Neuron (in vitro differentiated cells): ENCODE data around the gene MED16.

Source experiments
- H2AFZ ChIP-seq: one replicate; pipeline ENCODE4 v1.6.1; 2013; ENCODE audit warnings: low read depth, mild to moderate bottlenecking, inconsistent platforms, low read length, moderate library complexity
- H3K27me3 ChIP-seq: one replicate; pipeline ENCODE4 v1.6.1; 2013; ENCODE audit warnings: low read length; ENCODE audit not compliant: insufficient read depth
- H3K36me3 ChIP-seq: one replicate; pipeline ENCODE4 v1.6.1; 2013; ENCODE audit warnings: low read length; ENCODE audit not compliant: insufficient read depth
- H3K4me1 ChIP-seq: one replicate; pipeline ENCODE4 v1.6.1; 2013; ENCODE audit warnings: low read length; ENCODE audit not compliant: insufficient read depth
- H3K4me3 ChIP-seq: 2 replicates; pipeline ENCODE4 v1.5.1; 2013; ENCODE audit warnings: mild to moderate bottlenecking, low read length, moderate library complexity
- H3K9me3 ChIP-seq: one replicate; pipeline ENCODE4 v1.6.1; 2013; ENCODE audit warnings: low read length

Gene MED16

GRCh38 chr19:912181-913079 lies 19.4 kb upstream of the MED16 start:
- Histone ChIP-seq H3K9me3 (peaks cover 3% of the 10 kb centered on the region), H3K36me3 (no peaks in the 10 kb centered on the region), H3K4me3 (peak overlapping the region; percentile 96), H3K27me3 (no peaks in the 10 kb centered on the region), H2AFZ (no peak overlapping the region), H3K4me1 (peaks cover 5% of the 10 kb centered on the region)

GRCh38 chr19:911197-912033 lies 18.4 kb upstream of the MED16 start:
- Histone ChIP-seq H3K4me3 (no peak overlapping the region), H3K36me3 (no peaks in the 10 kb centered on the region), H3K4me1 (peaks cover 2% of the 10 kb centered on the region), H3K27me3 (no peaks in the 10 kb centered on the region), H2AFZ (no peak overlapping the region), H3K9me3 (peaks cover 3% of the 10 kb centered on the region)

DNA sequence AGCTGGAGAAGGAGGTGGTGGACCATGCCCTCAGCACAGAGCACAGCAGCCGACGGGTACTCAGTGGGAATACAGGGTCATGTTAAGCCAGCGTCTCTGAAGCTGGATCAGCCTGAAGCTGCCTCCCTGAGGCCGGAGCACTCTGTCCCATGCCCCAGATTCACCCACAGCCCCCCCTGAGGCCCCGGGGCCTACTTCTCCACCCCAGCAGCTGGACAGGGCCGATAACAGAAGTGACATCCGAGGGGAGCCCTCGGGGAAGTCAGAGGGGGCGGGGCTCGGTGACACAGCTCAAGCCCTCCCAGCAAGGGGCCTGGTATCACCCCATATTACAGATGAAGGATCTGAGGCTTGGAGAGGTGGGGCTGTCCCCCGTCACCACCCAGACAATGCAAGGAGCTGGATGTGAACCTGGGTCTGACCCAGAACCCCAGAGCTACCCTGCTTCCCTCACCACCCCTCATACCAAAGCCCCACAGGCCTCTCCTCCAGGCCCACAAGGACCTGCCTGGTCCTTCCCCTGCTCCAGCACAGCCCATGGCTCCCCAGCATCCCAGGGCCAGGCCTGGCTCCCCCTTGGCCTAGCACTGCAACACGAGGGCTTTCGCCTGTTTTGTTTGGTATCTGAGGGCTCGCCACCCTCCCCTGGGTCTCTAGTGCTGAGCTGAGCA lies 14.3 kb upstream of the MED16 start:
- Histone ChIP-seq H2AFZ (no peak overlapping the region), H3K9me3 (peaks cover 3% of the 10 kb centered on the region), H3K4me3 (no peak overlapping the region), H3K36me3 (no peaks in the 10 kb centered on the region), H3K27me3 (no peaks in the 10 kb centered on the region), H3K4me1 (no peaks in the 10 kb centered on the region)

DNA sequence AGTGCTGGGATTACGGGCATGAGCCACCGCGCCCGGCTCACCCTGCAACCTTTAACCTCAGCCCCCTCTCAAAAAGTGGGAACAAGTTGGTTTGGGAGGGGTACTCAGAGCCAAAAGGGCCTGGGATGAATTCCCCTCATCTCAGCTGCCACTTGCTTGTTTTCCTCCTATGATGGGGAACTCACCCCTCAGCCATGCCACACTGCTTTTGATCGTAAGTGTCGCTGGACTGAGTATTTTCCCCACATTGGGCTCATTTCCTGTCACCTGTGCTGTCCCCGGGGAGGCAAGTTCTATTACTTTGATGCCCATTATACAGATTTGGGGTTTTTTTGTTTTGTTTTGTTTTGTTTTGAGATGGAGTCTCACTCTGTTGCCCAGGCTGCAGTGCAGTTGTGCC lies 13.5 kb upstream of the MED16 start:
- Histone ChIP-seq H3K4me1 (no peaks in the 10 kb centered on the region), H3K27me3 (no peaks in the 10 kb centered on the region), H2AFZ (no peak overlapping the region), H3K4me3 (no peak overlapping the region), H3K9me3 (peaks cover 2% of the 10 kb centered on the region), H3K36me3 (peaks cover 5% of the 10 kb centered on the region)

DNA sequence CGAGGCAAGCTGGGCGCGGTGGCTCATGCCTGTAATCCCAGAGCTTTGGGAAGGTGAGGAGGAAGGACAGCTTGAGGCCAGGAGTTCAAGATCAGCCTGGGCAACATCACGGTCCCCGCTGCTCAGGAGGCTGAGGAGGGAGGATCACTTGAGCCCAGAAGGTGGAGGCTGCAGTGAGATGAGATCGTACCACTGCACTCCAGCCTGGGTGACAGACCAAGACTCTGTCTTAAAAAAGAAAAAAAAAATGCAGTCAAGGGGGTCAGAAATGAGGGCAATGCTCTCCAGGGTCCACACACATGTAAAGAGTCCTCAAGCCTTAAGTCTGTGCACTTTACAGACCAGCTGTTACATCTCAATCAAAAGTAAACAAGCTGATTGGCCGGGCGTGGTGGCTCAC lies 11.6 kb upstream of the MED16 start:
- H2AFZ ChIP-seq = no peak overlapping the region
- H3K4me1 ChIP-seq = no peaks in the 10 kb centered on the region
- no peak overlapping the region for H3K4me3 ChIP-seq
- H3K9me3 ChIP-seq = no peaks in the 10 kb centered on the region
- H3K27me3 ChIP-seq = no peaks in the 10 kb centered on the region
- peaks cover 11% of the 10 kb centered on the region for H3K36me3 ChIP-seq

- peaks cover 15% of the 10 kb centered on the region for H3K36me3 ChIP-seq
- H3K27me3 ChIP-seq = no peaks in the 10 kb centered on the region
- no peak overlapping the region for H2AFZ ChIP-seq
- H3K4me1 ChIP-seq = peaks cover 7% of the 10 kb centered on the region
- no peak overlapping the region for H3K4me3 ChIP-seq
- H3K9me3 ChIP-seq = no peaks in the 10 kb centered on the region
These were observed 10.3 kb upstream of the MED16 start for GRCh38 chr19:903266-903797.

GRCh38 chr19:902446-903226 lies 9.6 kb upstream of the MED16 start:
- Histone ChIP-seq H3K4me3 (no peak overlapping the region), H3K4me1 (peaks cover 7% of the 10 kb centered on the region), H3K9me3 (no peaks in the 10 kb centered on the region), H2AFZ (no peak overlapping the region), H3K36me3 (peaks cover 15% of the 10 kb centered on the region), H3K27me3 (no peaks in the 10 kb centered on the region)

DNA sequence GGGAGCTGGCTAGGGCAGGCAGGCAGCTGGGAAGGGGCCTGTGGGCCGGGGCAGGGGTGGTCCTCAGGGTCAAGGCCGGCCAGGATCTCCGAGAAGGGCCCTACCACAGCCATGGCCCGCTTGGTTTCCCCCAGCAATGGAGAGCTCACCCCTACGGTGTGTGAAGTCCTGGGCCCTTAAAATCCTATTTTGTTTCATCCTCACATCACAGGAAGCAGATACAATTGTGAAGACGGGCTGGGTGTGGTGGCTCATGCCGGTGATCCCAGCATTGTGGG lies 9.0 kb upstream of the MED16 start:
- H3K4me1 ChIP-seq = peaks cover 7% of the 10 kb centered on the region
- no peak overlapping the region for H3K4me3 ChIP-seq
- no peak overlapping the region for H2AFZ ChIP-seq
- peaks cover 17% of the 10 kb centered on the region for H3K36me3 ChIP-seq
- H3K9me3 ChIP-seq = no peaks in the 10 kb centered on the region
- no peaks in the 10 kb centered on the region for H3K27me3 ChIP-seq

- Histone ChIP-seq H2AFZ (no peak overlapping the region), H3K36me3 (peaks cover 23% of the 10 kb centered on the region), H3K27me3 (no peaks in the 10 kb centered on the region)
These were observed 8.5 kb upstream of the MED16 start for GRCh38 chr19:901216-902092.

GRCh38 chr19:900302-901111 lies 7.5 kb upstream of the MED16 start:
- Histone ChIP-seq H2AFZ (no peak overlapping the region), H3K27me3 (no peaks in the 10 kb centered on the region), H3K4me1 (peaks cover 7% of the 10 kb centered on the region), H3K9me3 (no peaks in the 10 kb centered on the region), H3K36me3 (peaks cover 27% of the 10 kb centered on the region), H3K4me3 (no peak overlapping the region)

More at GRCh38 chr19:901216-902092, 8.5 kb upstream of the MED16 start:
- no peaks in the 10 kb centered on the region for H3K9me3 ChIP-seq
- no peak overlapping the region for H3K4me3 ChIP-seq
- peaks cover 7% of the 10 kb centered on the region for H3K4me1 ChIP-seq

GRCh38 chr19:900043-900301 lies 7.0 kb upstream of the MED16 start:
- H3K4me3 ChIP-seq = no peak overlapping the region
- peaks cover 27% of the 10 kb centered on the region for H3K36me3 ChIP-seq
- H2AFZ ChIP-seq = no peak overlapping the region
- no peaks in the 10 kb centered on the region for H3K9me3 ChIP-seq
- H3K27me3 ChIP-seq = no peaks in the 10 kb centered on the region
- peaks cover 7% of the 10 kb centered on the region for H3K4me1 ChIP-seq
